ENCODE measurements around the gene CAPN13.
A peak's percentile ranks its signal among the peaks of the same experiment; 100 is the strongest.

The CAPN13 gene

GRCh38 chr2:30721668-30722647 lies 85.3 kb downstream of the CAPN13 start:
- no peak for DNase-seq

GRCh38 chr2:30721241-30721640 lies 86.0 kb downstream of the CAPN13 start:
- no peak for DNase-seq

GRCh38 chr2:30717081-30717650 lies 90.1 kb downstream of the CAPN13 start:
- DNase-seq = no peak

GRCh38 chr2:30716123-30716900 lies 90.9 kb downstream of the CAPN13 start:
- no peak for DNase-seq

- no peak for DNase-seq
Observed at GRCh38 chr2:30714811-30715709, 92.2 kb downstream of the CAPN13 start.

GRCh38 chr2:30713698-30714097 lies 93.5 kb downstream of the CAPN13 start:
- DNase-seq = no peak

- DNase-seq = peak; percentile 78
Observed at GRCh38 chr2:30711646-30712085, 95.6 kb downstream of the CAPN13 start.

GRCh38 chr2:30710461-30710860 lies 96.8 kb downstream of the CAPN13 start:
- no peak for DNase-seq

GRCh38 chr2:30710016-30710415 lies 97.2 kb downstream of the CAPN13 start:
- no peak for DNase-seq

GRCh38 chr2:30709516-30709915 lies 97.7 kb downstream of the CAPN13 start:
- no peak for DNase-seq

GRCh38 chr2:30708491-30709290 lies 98.6 kb downstream of the CAPN13 start:
- DNase-seq = no peak

- no peak for DNase-seq
Observed at GRCh38 chr2:30707304-30707903, 99.8 kb downstream of the CAPN13 start.

- DNase-seq = peak; percentile 11
Observed at GRCh38 chr2:30706534-30707303, 100.5 kb downstream of the CAPN13 start.

- DNase-seq = no peak
Observed at GRCh38 chr2:30705711-30706533, 101.3 kb downstream of the CAPN13 start.

GRCh38 chr2:30705056-30705455 lies 102.2 kb downstream of the CAPN13 start:
- no peak for DNase-seq

- no peak for DNase-seq
Observed at GRCh38 chr2:30704309-30705020, 102.8 kb downstream of the CAPN13 start.

- no peak for DNase-seq
Observed at GRCh38 chr2:30702694-30703093, 104.6 kb downstream of the CAPN13 start.

GRCh38 chr2:30701782-30702181 lies 105.5 kb downstream of the CAPN13 start:
- DNase-seq = no peak

Measured in T1000 (cell line).